Kasumi-1 (cell line): ENCODE data around the gene SIMC1.
"Not testable (repeated sequence)": the region's sequence is repeated elsewhere in the genome, so short reads cannot be mapped to it uniquely, and the experiment has no call there.

Experiments used
- DNase-seq, 2 experiments: peaks; one replicate each; lab custom pipeline; 2025; lab: John Stamatoyannopoulos, UW

SIMC1 gene

GRCh38 chr5:176290057-176290840 lies 52.0 kb downstream of the SIMC1 start:
- DNase-seq: not testable (repeated sequence)

GRCh38 chr5:176305356-176305755 lies 67.1 kb downstream of the SIMC1 start:
- not testable (repeated sequence) for DNase-seq

GRCh38 chr5:176317534-176318374 lies 79.5 kb downstream of the SIMC1 start:
- DNase-seq: no peak

DNA sequence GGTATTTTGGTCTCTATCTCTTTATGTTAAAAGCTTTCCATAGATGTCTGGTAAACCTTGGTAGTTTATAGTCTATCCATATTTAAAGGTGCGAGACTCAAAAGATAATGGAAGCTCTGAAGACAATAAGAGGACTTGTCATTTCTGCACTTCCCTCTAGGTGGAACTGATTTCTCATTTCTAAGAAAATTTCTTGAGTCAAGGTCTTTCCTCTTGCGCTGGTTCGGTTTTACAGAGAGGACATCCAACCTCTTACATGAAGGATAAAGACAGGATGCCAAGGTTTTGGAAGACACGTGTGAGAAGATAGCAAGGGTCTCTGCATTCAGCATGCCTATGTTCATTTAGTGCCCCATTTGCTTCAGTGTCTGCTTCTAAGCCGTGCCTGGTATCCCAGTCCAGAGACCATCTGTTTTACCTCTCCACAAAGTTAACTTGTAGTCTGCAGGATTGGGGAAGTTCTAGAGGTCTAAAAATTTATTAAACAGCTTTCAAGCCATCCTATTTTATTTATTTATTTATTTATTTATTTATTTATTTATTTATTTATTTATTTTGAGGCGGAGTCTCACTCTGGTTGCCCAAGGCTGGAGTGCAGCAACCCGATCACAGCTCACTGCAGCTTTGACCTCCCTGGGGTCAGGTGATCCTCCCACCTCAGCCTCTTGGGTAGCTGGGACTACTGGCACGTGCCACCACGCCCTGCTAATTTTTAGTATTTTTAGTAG lies 81.8 kb downstream of the SIMC1 start:
- DNase-seq: peak; percentile 30 to 47

- DNase-seq: no peak
These were observed 82.4 kb downstream of the SIMC1 start for GRCh38 chr5:176320577-176320976.

DNA sequence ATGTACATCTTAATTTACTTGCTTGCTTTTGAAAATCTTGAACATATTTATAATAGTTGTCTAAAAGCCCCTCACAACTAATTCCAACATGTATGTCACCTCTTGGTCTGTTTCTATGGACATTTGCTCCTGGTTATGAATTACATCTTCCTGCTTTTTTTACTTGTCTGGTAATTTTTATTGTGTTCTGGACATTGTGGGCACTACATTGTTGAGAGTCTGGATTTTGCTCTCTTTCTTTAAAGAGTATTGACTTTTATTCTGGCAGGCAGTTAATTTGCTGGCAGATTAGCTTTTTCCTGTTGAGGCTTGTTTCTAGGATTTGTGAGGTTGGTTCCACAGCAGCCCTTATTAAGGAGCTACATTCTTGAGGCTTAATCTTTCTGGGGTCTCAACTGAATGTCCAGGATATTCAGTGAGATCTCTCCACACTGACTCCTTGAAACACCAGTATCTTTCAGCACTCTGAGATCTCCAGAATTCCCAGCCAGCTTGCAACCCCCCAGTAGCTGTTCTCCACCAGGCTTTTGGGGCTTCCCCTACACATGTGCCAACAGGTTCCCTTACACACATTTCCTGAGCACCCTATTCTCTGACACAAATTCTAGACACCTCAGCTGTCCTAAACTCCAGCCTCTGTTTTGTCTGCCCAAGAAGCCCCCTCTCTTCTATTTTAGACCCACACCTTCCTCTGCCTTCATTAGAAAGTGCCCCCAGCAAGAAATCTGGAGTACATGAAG lies 96.0 kb downstream of the SIMC1 start:
- DNase-seq: no peak

GRCh38 chr5:176337913-176338312 lies 99.7 kb downstream of the SIMC1 start:
- DNase-seq: no peak

DNA sequence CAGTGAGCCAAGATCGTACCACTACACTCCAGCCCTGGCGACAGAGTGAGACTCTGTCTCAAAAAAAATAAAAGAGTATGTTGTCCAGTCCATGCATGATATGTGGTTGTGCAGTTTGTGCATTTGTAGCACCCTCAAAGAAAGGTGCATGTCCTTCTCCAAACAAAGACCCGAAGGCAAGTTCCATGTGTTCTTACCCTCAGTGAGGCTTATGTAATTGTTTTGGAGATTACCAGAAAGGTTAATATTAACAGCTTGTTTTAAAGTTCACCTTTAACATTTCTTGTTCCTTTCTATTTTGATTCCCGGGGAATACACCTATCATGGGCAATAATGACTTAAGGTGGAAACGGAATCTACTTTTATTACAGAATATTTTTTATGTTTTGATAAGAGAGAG lies 101.1 kb downstream of the SIMC1 start:
- no peak for DNase-seq

DNA sequence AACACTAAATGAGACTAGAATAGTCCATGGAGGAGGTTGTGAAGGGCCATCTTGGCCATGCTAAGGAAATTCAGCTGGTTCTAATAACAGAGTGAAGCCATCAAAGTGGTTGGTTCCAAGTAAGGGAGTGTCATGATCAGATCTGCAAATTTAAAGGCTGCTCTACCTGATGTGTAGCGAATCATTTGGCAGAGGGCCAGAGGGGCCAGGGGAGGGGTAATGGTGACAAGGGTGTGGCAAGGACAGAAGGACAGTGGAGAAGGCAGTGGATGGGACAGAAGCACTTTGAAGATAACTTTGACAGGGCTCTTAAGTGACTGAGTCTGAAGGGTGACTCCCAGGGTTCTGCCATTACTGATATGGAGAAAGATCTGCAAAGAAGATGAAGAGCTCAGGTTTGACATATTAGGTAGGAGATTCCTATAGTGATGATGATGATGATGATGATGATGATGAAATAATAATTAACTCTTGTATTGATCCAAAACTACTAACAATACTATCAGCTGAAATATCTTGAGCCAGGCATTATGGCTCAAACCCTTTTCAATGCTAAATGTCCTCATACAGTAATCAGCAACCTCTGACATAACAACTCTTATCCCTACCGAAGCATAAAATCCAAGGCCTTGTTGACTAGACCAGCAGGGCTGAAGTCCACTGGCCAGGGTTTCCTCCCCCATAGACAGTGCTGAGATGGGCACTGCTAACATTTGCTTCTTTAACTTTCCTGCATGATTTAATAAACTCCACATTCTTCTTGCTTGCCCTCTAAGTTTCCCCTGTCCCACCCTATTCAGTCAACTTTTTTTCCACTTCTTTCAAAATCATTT lies 103.3 kb downstream of the SIMC1 start:
- no peak for DNase-seq

- DNase-seq: no peak
These were observed 103.9 kb downstream of the SIMC1 start for GRCh38 chr5:176342158-176342483.

DNA sequence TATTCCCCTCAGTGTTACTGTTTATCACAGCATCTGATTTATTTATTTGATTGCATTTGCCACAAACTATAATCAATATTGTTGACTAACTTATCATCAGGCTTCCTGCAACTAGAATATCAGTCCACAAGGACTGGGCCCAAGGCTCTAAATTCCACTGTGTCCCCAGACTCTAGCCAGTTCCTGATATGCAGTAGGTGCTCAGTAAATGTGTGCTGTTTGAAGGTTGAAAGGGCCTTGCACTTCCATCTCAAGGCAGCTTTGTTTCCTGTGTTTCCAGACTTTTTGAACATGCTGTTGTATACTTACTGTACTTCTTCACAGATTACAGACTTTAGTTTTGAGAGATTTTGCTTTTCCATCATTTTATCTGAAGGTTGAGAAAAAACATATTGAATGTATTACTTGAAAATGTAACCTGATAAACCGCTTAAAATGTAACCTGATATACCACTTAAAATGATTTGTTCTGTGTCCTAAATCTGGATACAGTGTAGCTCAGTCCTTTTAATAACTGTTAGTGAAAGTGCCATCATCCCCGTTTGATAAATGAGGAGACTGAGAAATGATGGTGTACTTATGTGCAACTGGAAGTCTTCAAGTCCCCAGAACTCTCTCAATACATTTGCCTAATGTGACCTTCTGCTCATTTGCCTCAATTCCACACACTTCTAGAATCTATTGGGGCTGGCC lies 104.7 kb downstream of the SIMC1 start:
- no peak for DNase-seq

DNA sequence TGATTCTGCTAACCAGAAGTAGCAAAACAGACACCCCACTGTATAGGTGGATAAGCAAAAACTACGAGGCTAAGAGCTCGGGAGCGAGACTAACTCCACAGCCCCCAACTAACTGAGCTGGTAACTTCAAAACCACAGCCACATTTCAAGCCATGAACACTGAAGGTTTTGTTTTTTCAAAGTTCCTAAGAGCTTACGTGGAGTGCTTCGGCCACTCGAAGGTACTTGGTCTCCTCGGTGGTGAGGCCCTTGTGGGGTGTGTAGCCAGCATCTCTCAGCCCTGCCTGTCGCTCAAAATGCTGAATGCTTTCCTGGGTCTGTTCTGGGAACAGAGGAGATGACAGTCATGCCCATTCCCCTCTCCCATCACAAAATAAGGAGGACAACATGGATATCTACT lies 112.2 kb downstream of the SIMC1 start:
- DNase-seq: no peak

GRCh38 chr5:176352116-176352878 lies 114.1 kb downstream of the SIMC1 start:
- no peak for DNase-seq

GRCh38 chr5:176353533-176353932 lies 115.3 kb downstream of the SIMC1 start:
- no peak for DNase-seq

GRCh38 chr5:176355400-176356178 lies 117.4 kb downstream of the SIMC1 start:
- DNase-seq: no peak

DNA sequence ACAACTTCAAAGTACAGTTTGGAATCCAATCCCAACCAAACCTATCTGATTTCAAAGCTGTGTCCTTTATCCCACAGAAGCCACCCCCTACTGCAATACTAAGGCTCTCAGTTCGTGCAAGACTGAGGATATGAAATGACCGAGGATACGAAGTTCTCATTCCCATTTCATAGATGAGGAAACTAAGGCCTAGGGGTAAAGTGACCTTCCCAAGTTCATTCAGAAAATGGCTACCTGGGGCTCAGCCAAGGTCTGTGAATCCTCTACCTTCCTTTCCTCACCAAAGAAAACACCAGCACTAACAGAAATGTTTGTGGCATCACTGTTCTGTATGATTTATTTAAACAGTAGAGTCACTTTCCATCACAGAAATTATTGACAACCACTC lies 117.9 kb downstream of the SIMC1 start:
- no peak for DNase-seq

DNA sequence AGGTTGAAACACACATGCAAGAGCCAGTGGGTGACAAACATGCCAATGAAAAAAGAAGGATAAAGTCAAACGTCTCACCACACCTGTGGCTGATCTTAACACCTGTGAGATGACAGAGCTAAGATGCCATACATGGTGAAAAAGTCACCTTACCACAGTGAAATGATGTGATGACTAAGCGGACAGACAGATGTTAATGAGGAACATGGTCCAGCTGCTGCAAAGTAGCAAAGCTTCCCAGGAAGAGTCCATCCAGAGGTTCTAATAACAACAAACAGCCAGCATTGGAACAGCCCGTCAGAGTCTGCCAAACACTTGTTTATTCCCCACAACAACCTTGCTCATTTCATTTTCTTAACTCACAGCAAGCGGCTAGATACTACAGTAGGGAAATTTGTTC lies 121.4 kb downstream of the SIMC1 start:
- no peak for DNase-seq

GRCh38 chr5:176360894-176361436 lies 122.7 kb downstream of the SIMC1 start:
- DNase-seq: peak; percentile 5 to 32
